ENCODE measurements around the gene ZC3H12C.

Gene ZC3H12C

DNA sequence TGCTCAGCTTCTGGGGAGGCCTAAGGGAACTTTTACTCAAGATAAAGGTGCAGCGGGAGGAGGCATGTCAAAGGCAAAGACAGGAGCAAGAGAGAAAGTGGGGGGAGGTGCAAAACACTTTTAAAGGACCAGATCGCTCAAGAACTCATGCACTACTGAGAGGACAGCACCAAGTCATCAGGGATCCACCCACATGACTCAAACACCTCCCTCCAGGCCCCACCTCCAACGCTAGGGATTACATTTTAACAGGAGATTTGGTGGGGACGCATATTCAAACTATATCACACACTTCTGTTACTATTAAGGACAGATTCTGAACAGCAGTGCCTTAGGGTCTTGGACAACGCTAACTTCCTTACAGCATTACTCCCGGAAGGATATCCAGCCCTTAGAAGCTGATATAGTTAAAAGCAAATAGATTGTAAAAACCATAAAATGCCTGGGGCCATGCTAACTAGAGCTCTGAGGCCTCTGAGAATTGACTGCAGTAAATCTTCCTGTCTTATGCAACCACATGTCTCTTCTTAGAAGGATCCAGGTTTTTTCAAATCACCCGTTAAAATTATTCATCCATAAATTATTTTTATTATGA lies 16.7 kb upstream of the ZC3H12C start:
- no peak for DNase-seq

DNA sequence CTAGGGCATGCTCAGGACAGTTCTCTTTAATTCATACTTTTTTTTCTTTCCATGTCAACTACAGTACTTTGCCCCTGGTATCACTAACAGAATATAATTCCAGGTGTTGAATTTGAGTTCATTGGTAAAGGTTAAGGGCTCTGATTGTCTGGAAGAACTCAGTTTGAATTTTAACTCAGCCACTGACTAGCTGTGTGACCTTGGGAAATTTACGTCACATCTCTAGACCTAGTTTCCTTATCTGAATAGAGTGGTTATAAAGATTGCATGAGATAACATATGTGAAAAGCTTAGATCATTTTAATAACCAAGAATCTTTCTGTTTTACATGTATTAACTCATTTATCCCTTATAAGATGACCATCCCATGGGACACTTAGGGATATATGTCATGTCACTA lies 15.8 kb upstream of the ZC3H12C start:
- no peak for DNase-seq

DNA sequence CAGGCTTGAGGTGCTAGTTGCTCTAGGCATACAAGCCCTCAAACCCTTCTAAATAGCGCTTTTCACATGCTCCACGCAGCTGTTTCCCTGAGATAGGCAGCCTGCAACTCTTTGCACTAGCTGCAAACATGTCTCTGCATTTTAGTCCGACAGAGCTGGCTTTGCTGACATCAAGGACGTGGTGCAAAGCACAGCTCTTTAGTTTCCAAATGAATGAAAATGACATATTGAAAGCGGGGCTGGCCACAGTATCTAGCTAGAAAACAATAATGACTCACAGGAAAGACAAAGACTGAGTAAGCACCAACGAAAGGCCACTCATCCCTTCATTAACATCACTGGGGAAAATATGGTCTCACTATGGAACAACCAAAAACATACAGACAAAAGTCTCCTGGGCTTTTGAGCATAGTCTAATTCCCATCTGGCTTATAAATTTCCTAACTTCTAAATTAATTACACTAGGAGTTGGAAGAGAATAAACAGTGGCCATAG lies 15.3 kb upstream of the ZC3H12C start:
- peak in 7 of 56 donors; percentile 5 to 51 (median 25) for DNase-seq

DNA sequence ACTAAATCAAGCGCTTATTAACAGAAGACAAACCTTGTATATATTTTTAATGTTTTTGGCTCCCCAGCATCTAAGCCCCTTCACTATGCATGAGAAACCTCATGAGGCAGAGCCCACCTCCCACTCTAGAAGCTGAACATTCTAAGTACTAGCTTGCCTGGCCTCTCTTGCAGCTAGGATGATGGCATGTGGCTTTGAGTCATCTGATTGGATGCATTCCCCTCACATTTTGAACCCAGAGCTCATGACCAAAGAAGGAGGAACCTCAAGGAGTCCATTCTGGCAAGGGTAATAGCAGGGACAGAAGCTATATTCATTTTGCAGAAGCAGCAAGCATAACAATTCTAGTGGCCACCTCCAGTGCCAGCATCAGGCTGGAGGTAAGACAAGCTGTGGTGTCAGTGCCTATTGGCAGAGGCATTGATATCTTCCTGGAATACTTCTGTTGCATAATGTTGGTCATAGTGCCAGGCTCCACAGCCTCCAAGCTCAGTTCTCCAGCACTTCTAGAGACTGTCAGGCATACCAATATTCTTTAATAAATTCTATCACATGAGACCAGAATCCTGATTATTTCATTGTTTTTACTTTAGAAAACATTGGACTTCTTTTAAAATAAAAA lies 14.2 kb upstream of the ZC3H12C start:
- no peak for DNase-seq

DNA sequence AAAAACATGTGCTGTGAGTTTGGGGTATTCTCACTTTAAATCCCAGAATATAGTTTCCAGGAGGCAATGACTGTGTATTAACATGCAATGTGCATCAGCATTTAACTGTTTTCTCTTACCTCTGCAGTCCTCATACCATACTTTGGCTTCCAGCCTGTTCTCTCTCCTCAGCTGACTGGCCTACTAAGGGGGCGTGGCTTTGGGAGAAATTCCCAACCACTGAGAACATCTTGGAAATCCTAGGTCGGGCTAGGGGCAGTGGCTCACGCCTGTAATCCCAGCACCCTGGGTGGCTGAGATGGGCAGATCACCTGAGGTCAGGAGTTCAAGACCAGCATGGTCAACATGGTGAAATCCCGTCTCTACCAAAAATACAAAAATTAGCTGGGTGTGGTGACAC lies 13.5 kb upstream of the ZC3H12C start:
- no peak for DNase-seq

GRCh38 chr11:110081462-110082376 lies 11.5 kb upstream of the ZC3H12C start:
- DNase-seq, result no peak

DNA sequence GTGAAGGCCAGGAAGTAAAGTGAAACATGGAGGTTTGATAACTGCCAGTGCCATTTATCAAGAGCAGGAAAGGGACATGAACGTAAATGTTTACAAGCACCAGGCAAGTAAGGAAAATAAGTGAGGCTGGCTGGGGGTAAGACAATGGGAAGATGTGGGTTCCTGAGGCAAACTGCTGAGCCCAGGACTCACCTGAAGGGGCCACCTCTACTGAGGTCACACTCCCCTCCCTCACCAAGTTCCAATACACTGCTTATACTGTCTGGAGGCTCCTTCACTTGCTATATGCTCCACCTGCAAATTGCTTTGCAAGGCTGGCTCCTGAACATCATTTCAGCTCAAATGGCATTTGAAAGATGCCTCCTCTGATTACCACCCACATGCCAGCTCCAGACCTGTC lies 10.3 kb upstream of the ZC3H12C start:
- no peak for DNase-seq

- no peak for DNase-seq
These were observed 7.8 kb upstream of the ZC3H12C start for GRCh38 chr11:110085255-110085838.

GRCh38 chr11:110086892-110087309 lies 6.3 kb upstream of the ZC3H12C start:
- DNase-seq, result no peak

DNA sequence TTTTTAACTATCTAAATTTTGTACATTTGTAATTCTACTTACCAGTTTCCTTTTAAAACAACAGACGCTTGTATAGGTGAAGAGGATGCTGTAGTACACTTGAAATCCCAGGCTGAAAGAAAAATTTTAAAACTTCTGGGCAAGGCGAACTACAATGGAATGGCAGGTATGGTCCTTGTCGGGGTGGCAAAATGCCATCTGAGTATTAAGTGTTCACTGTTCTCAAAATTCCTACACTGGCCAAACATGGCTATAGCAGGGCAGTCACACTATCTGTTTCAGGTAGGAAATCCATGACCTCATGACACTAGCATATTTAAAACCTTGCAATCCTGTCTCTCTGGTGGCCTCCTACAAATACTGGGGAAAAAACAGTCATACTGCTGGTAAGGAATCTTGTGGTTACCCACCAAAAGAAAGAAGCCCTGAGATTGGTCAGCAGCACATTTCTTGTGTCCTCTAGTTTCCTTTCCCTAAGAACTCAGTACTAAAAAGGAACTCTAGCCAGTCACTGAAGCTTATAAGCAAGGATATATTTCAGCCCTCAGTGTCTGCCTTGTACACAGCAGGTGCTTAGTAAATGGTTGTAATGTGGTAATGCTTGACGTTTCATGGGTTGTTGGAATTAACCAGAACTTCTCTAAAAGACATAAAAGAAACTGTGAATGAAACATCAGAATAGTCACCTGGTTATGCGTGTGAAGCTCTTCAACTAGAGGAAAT lies 5.2 kb upstream of the ZC3H12C start:
- no peak for DNase-seq

DNA sequence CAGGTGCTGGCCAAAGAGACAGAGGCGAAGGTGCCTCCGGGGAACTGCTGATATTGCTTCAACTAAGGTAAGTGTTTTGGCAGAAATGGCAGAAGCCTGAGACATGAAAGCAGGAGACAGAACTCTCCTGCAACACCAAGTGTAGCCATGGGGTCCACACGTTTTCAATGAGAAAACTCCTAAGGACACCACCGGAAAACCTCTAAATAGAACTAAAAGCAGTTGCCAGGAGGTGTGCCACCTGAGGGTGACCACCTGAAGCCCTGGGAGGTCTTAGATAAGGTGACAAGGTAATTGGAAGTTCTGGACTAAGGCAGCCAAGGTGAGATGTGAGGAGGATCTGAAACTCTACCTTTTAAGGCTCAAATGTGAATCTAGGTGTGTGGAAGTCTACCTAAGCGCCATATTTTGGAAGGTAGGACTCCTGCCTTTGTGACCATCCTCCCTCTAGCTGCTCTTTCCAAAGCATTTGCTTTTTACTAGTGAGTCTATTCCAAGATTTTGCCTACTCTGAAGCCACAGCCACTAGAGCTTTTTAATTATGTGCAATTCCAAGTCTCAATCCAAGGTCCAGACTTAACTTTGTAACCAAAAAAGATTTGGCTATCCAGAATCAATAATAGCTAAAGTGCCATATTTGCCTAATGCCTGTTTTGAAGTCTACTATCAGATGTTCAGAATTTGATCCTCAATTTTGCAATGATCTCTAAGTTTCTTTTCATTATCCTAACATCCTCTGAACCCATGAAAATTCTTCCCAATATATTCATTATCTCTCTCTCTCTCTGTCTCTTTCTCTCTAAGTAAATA lies 4.5 kb upstream of the ZC3H12C start:
- no peak for DNase-seq

DNA sequence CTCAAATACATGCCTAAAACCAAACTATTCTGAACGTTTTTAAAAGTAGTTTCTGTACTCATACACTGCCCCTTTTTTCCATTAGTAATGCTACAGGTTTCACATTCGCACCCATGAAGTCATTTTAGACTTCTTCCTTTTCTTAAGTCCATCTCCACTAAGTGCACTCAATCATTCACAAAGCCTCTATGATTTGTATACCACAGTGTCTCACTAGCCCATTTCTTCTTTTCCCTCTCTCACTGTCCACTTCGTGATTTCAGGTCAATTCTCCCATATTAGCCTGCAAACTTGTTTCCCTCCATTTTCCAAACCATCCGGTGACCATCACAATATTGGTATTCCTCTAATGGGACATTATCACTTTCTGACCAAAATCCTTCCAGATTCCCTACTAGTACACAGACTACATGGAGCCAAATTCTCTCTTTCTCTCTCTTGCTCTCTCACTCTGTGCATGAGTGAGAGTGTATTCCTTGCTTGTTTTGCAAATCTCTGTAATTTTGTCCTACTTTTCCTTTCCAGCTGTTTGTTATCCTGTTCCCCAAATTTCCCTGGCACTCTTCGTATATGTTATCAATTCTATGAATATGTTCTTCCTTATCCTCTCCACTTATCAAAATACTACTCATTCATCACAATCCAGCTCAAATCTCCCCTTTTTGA lies 3.4 kb upstream of the ZC3H12C start:
- DNase-seq, result no peak

- DNase-seq, result no peak
These were observed 2.6 kb upstream of the ZC3H12C start for GRCh38 chr11:110090466-110091026.

DNA sequence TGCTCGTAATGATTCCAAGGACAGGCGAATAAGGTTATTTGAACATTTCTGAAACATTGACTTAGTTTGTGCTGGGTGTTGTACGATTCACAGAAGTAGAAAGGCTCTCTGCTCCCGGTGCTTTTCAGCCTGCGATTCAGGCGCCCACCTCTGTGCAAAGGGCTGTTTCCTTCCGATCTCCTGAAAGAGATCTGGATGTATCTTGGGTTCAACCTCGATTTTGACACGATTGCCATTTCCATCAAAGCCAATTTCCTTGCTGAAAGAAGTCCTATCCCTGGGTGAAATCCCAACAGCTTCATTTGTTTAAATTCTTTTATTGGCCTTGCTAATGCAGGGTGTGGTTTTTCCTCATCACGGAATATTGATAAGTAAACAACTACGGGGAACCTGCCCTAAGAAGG lies 1.1 kb upstream of the ZC3H12C start:
- DNase-seq, result peak in 6 of 56 donors; percentile 52 to 69 (median 64)

- DNase-seq, result peak in 50 of 56 donors; percentile 20 to 86 (median 64)
These were observed 460 bp downstream of the ZC3H12C start for GRCh38 chr11:110093407-110094297.

DNA sequence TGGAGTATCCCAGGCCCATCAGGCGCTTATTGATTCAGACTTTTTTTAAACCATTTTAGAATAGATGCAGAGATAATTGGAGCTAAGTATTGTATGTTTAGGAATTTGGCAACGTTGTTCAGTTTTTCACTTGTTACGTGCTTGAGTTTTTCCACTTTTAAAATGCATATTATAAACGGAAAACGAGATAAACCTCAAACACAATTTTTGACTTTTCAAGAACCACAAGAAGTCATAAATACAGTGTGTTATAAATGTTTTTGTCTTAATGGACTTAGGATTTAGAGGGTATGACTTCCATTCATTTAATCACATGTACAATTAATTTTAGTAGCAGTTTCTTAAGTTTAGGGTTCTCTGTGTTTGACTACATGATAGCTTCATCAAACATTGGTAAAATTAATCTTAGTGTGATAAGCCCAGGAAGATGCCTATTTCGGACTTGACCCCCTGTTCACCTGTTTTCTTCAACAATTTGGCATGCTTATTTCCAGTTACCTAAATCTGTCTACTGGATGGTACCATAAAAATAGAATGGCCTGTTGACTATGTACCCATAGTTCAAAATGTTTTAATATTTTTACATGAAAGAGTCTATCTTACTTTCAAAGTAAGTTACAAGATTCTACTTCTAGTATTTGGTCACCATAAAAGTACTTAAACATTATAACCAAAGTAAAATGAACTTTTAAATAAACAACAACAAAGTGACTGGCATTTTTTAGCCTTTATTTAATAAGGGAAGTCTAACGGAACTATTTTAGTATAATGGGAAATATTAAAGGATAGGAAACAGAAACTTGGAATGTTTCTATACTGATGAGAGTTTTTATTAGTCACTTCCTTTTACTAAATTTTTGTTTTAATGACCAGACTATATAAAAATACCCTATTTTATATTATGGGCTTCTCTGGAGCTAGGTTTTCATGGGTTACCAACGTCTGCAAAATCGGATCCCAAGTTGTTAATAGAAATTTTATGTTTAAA lies 1.4 kb downstream of the ZC3H12C start:
- no peak for DNase-seq

- peak in 3 of 56 donors; percentile 7 to 15 (median 8) for DNase-seq
These were observed 2.4 kb downstream of the ZC3H12C start for GRCh38 chr11:110095554-110095953.
